HEK293 (cell line): ENCODE measurements around the gene FNIP1.

ENCODE experiments used
- BCL11A ChIP-seq: fragments of 450-650 bp; formaldehyde crosslinking; IDR thresholded peaks from 2 replicates; pipeline ENCODE4 v1.5.1; 2016; ENCODE audit warnings: low read depth, missing biosample characterization, missing genetic modification characterization
- EGR2 ChIP-seq: fragments of 450-650 bp; formaldehyde crosslinking; IDR thresholded peaks from 2 replicates; pipeline ENCODE4 v1.5.1; 2016; ENCODE audit warnings: low read depth, missing biosample characterization, missing genetic modification characterization
- GLIS1 ChIP-seq: fragments of 450-650 bp; formaldehyde crosslinking; IDR thresholded peaks from 2 replicates; pipeline ENCODE4 v1.5.1; 2016; ENCODE audit warnings: missing biosample characterization, missing genetic modification characterization
- KLF9 ChIP-seq: fragments of 450-650 bp; formaldehyde crosslinking; IDR thresholded peaks from 2 replicates; pipeline ENCODE4 v1.5.1; 2016; ENCODE audit warnings: missing biosample characterization, missing genetic modification characterization, low read depth
- SP7 ChIP-seq: fragments of 450-650 bp; formaldehyde crosslinking; IDR thresholded peaks from 2 replicates; pipeline ENCODE4 v1.5.1; 2016; ENCODE audit warnings: missing biosample characterization, missing genetic modification characterization
- ZBTB1 ChIP-seq: fragments of 450-650 bp; formaldehyde crosslinking; IDR thresholded peaks from 2 replicates; pipeline ENCODE4 v1.5.1; 2016; ENCODE audit warnings: missing biosample characterization, missing genetic modification characterization
- ZEB2 ChIP-seq: fragments of 450-650 bp; formaldehyde crosslinking; IDR thresholded peaks from 2 replicates; pipeline ENCODE4 v1.5.1; 2016; ENCODE audit warnings: missing biosample characterization, missing genetic modification characterization
- ZFHX2 ChIP-seq: fragments of 450-650 bp; formaldehyde crosslinking; conservative IDR thresholded peaks from 2 replicates; pipeline ENCODE4 v1.5.1; 2016; ENCODE audit warnings: missing biosample characterization, missing genetic modification characterization
- ZIC2 ChIP-seq: fragments of 450-650 bp; formaldehyde crosslinking; IDR thresholded peaks from 2 replicates; pipeline ENCODE4 v1.5.1; 2016; ENCODE audit warnings: missing biosample characterization, missing genetic modification characterization
- ZNF175 ChIP-seq: fragments of 450-650 bp; formaldehyde crosslinking; IDR thresholded peaks from 2 replicates; pipeline ENCODE4 v1.5.1; 2016; ENCODE audit warnings: missing biosample characterization, missing genetic modification characterization
- ZNF221 ChIP-seq: fragments of 450-650 bp; formaldehyde crosslinking; IDR thresholded peaks from 2 replicates; pipeline ENCODE4 v1.5.1; 2017; ENCODE audit warnings: missing biosample characterization, missing genetic modification characterization, borderline replicate concordance
- ZNF239 ChIP-seq: fragments of 450-650 bp; formaldehyde crosslinking; IDR thresholded peaks from 2 replicates; pipeline ENCODE4 v1.5.1; 2016; ENCODE audit warnings: missing biosample characterization, missing genetic modification characterization
- ZNF24 ChIP-seq: fragments of 450-650 bp; formaldehyde crosslinking; IDR thresholded peaks from 2 replicates; pipeline ENCODE4 v1.5.1; 2016; ENCODE audit warnings: missing biosample characterization, missing genetic modification characterization
- ZNF266 ChIP-seq: fragments of 450-650 bp; formaldehyde crosslinking; IDR thresholded peaks from 2 replicates; pipeline ENCODE4 v1.5.1; 2016; ENCODE audit warnings: missing biosample characterization, missing genetic modification characterization, low read depth
- ZNF366 ChIP-seq: fragments of 450-650 bp; formaldehyde crosslinking; conservative IDR thresholded peaks from 2 replicates; pipeline ENCODE4 v1.5.1; 2016; ENCODE audit warnings: missing biosample characterization, missing genetic modification characterization
- ZNF521 ChIP-seq: fragments of 450-650 bp; formaldehyde crosslinking; IDR thresholded peaks from 2 replicates; pipeline ENCODE4 v1.5.1; 2017; ENCODE audit warnings: missing biosample characterization, mild to moderate bottlenecking, missing genetic modification characterization
- ZNF610 ChIP-seq: fragments of 450-650 bp; formaldehyde crosslinking; IDR thresholded peaks from 2 replicates; pipeline ENCODE4 v1.5.1; 2016; ENCODE audit warnings: missing biosample characterization, missing genetic modification characterization, borderline replicate concordance
- ZNF670 ChIP-seq: fragments of 450-650 bp; formaldehyde crosslinking; IDR thresholded peaks from 2 replicates; pipeline ENCODE4 v1.5.1; 2016; ENCODE audit warnings: missing biosample characterization, missing genetic modification characterization, low read depth
- ZNF830 ChIP-seq: fragments of 450-650 bp; IDR thresholded peaks from 2 replicates; pipeline ENCODE4 v1.5.0; 2018; ENCODE audit warnings: missing biosample characterization, missing genetic modification characterization, low read depth, mild to moderate bottlenecking, moderate library complexity
- TF ChIP-seq, protein P1 (sequence below): fragments of 450-650 bp; formaldehyde crosslinking; IDR thresholded peaks from 2 replicates; pipeline ENCODE4 v1.5.1; 2017; ENCODE audit warnings: missing biosample characterization, missing genetic modification characterization
- TF ChIP-seq, protein P2 (sequence below): fragments of 450-650 bp; formaldehyde crosslinking; IDR thresholded peaks from 2 replicates; pipeline ENCODE4 v1.5.1; 2016; ENCODE audit warnings: missing biosample characterization, missing genetic modification characterization
- TF ChIP-seq, protein P3 (sequence below): fragments of 450-650 bp; formaldehyde crosslinking; IDR thresholded peaks from 2 replicates; pipeline ENCODE4 v1.5.1; 2016; ENCODE audit warnings: missing biosample characterization, missing genetic modification characterization
- TF ChIP-seq, protein P4 (sequence below): fragments of 450-650 bp; formaldehyde crosslinking; IDR thresholded peaks from 2 replicates; pipeline ENCODE4 v1.5.1; 2016; ENCODE audit warnings: missing biosample characterization, missing genetic modification characterization
- TF ChIP-seq, protein P5 (sequence below): fragments of 450-650 bp; formaldehyde crosslinking; IDR thresholded peaks from 2 replicates; pipeline ENCODE4 v1.5.1; 2016; ENCODE audit warnings: missing biosample characterization, missing genetic modification characterization
- TF ChIP-seq, protein P6 (sequence below): fragments of 450-650 bp; formaldehyde crosslinking; IDR thresholded peaks from 2 replicates; pipeline ENCODE4 v1.5.1; 2016; ENCODE audit warnings: missing biosample characterization, missing genetic modification characterization
- TF ChIP-seq, protein P7 (sequence below): fragments of 450-650 bp; formaldehyde crosslinking; IDR thresholded peaks from 2 replicates; pipeline ENCODE4 v1.5.1; 2016; ENCODE audit warnings: missing biosample characterization, missing genetic modification characterization
- TF ChIP-seq, protein P8 (sequence below): fragments of 450-650 bp; formaldehyde crosslinking; IDR thresholded peaks from 2 replicates; pipeline ENCODE4 v1.5.1; 2016; ENCODE audit warnings: missing biosample characterization, missing genetic modification characterization

Gene FNIP1

DNA sequence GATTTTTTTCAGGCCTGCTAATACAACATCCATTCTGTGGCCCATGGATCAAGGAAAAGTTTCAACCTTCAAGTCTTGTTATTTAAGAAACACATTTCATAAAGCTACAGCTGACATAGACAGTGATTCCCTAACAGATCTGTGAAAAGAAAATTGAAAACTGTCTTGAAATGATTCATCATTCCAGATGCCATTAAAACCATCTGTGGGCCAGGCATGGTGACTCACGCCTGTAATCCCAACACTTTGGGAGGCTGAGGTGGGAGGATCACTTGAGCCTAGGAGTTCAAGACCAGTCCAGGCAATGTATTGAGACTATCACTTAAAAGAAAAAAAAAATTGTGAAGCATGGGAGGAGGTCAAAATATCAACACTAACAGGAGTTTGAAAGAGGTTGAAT lies 167.8 kb downstream of the FNIP1 start (continued):
- TF ChIP-seq, protein P1, sequence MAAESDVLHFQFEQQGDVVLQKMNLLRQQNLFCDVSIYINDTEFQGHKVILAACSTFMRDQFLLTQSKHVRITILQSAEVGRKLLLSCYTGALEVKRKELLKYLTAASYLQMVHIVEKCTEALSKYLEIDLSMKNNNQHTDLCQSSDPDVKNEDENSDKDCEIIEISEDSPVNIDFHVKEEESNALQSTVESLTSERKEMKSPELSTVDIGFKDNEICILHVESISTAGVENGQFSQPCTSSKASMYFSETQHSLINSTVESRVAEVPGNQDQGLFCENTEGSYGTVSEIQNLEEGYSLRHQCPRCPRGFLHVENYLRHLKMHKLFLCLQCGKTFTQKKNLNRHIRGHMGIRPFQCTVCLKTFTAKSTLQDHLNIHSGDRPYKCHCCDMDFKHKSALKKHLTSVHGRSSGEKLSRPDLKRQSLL (tag by site-specific recombination) = no peak
- TF ChIP-seq ZNF24 (tag by site-specific recombination) (no peak), GLIS1 (peak; percentile 51), ZNF175 (no peak), ZBTB1 (tag by site-specific recombination) (no peak), BCL11A (tag by site-specific recombination) (no peak), ZNF521 (tag by site-specific recombination) (no peak), ZFHX2 (tag by site-specific recombination) (peak; percentile 53), KLF9 (tag by site-specific recombination) (no peak), ZNF670 (tag by site-specific recombination) (no peak), ZEB2 (tag by site-specific recombination) (no peak), EGR2 (peak; percentile 54), ZNF266 (tag by site-specific recombination) (no peak), ZNF610 (tag by site-specific recombination) (no peak), ZNF830 (tag by site-specific recombination) (no peak), ZIC2 (tag by site-specific recombination) (no peak), SP7 (tag by site-specific recombination) (peak; percentile 55), ZNF221 (tag by site-specific recombination) (no peak), ZNF239 (tag by site-specific recombination) (no peak), ZNF366 (peak; percentile 64)
- TF ChIP-seq, protein P2, sequence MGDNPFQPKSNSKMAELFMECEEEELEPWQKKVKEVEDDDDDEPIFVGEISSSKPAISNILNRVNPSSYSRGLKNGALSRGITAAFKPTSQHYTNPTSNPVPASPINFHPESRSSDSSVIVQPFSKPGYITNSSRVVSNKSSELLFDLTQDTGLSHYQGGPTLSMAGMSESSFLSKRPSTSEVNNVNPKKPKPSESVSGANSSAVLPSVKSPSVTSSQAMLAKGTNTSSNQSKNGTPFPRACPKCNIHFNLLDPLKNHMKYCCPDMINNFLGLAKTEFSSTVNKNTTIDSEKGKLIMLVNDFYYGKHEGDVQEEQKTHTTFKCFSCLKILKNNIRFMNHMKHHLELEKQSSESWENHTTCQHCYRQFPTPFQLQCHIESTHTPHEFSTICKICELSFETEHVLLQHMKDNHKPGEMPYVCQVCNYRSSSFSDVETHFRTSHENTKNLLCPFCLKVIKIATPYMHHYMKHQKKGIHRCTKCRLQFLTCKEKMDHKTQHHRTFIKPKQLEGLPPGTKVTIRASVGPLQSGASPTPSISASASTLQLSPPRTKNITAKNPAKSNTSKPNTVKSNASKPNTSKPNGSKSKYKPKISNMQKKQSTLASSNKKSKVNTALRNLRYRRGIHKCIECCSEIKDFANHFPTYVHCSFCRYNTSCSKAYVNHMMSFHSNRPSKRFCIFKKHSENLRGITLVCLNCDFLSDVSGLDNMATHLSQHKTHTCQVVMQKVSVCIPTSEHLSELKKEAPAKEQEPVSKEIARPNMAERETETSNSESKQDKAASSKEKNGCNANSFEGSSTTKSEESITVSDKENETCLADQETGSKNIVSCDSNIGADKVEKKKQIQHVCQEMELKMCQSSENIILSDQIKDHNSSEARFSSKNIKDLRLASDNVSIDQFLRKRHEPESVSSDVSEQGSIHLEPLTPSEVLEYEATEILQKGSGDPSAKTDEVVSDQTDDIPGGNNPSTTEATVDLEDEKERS (tag by site-specific recombination) = 0 out of 2 replicates have a peak, but pooled peaks have one; percentile 57
- TF ChIP-seq, protein P3, sequence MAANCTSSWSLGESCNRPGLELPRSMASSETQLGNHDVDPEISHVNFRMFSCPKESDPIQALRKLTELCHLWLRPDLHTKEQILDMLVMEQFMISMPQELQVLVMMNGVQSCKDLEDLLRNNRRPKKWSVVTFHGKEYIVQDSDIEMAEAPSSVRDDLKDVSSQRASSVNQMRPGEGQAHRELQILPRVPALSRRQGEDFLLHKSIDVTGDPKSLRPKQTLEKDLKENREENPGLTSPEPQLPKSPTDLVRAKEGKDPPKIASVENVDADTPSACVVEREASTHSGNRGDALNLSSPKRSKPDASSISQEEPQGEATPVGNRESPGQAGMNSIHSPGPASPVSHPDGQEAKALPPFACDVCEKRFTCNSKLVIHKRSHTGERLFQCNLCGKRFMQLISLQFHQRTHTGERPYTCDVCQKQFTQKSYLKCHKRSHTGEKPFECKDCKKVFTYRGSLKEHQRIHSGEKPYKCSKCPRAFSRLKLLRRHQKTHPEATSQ (tag by site-specific recombination) = no peak
- TF ChIP-seq, protein P4, sequence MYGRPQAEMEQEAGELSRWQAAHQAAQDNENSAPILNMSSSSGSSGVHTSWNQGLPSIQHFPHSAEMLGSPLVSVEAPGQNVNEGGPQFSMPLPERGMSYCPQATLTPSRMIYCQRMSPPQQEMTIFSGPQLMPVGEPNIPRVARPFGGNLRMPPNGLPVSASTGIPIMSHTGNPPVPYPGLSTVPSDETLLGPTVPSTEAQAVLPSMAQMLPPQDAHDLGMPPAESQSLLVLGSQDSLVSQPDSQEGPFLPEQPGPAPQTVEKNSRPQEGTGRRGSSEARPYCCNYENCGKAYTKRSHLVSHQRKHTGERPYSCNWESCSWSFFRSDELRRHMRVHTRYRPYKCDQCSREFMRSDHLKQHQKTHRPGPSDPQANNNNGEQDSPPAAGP (tag by site-specific recombination) = no peak
- TF ChIP-seq, protein P5, sequence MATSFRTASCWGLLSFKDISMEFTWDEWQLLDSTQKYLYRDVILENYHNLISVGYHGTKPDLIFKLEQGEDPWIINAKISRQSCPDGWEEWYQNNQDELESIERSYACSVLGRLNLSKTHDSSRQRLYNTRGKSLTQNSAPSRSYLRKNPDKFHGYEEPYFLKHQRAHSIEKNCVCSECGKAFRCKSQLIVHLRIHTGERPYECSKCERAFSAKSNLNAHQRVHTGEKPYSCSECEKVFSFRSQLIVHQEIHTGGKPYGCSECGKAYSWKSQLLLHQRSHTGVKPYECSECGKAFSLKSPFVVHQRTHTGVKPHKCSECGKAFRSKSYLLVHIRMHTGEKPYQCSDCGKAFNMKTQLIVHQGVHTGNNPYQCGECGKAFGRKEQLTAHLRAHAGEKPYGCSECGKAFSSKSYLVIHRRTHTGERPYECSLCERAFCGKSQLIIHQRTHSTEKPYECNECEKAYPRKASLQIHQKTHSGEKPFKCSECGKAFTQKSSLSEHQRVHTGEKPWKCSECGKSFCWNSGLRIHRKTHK (tag by site-specific recombination) = no peak
- TF ChIP-seq, protein P6, sequence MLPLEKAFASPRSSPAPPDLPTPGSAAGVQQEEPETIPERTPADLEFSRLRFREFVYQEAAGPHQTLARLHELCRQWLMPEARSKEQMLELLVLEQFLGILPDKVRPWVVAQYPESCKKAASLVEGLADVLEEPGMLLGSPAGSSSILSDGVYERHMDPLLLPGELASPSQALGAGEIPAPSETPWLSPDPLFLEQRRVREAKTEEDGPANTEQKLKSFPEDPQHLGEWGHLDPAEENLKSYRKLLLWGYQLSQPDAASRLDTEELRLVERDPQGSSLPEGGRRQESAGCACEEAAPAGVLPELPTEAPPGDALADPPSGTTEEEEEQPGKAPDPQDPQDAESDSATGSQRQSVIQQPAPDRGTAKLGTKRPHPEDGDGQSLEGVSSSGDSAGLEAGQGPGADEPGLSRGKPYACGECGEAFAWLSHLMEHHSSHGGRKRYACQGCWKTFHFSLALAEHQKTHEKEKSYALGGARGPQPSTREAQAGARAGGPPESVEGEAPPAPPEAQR (tag by site-specific recombination) = no peak
- TF ChIP-seq, protein P7, sequence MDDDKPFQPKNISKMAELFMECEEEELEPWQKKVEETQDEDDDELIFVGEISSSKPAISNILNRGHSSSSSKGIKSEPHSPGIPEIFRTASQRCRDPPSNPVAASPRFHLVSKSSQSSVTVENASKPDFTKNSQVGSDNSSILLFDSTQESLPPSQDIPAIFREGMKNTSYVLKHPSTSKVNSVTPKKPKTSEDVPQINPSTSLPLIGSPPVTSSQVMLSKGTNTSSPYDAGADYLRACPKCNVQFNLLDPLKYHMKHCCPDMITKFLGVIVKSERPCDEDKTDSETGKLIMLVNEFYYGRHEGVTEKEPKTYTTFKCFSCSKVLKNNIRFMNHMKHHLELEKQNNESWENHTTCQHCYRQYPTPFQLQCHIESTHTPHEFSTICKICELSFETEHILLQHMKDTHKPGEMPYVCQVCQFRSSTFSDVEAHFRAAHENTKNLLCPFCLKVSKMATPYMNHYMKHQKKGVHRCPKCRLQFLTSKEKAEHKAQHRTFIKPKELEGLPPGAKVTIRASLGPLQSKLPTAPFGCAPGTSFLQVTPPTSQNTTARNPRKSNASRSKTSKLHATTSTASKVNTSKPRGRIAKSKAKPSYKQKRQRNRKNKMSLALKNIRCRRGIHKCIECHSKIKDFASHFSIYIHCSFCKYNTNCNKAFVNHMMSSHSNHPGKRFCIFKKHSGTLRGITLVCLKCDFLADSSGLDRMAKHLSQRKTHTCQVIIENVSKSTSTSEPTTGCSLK (tag by site-specific recombination) = no peak
- TF ChIP-seq, protein P8, sequence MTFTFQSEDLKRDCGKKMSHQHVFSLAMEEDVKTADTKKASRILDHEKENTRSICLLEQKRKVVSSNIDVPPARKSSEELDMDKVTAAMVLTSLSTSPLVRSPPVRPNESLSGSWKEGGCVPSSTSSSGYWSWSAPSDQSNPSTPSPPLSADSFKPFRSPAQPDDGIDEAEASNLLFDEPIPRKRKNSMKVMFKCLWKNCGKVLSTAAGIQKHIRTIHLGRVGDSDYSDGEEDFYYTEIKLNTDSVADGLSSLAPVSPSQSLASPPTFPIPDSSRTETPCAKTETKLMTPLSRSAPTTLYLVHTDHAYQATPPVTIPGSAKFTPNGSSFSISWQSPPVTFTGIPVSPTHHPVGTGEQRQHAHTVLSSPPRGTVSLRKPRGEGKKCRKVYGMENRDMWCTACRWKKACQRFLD (tag by site-specific recombination) = no peak
